GM20000 (cell line): Measurements from ENCODE around the gene GALNT2.

Experiments
- DNase-seq: peaks from one replicate; pipeline ENCODE4 v3.0.0; 2012; ENCODE audit warnings: low spot score
- CTCF ChIP-seq: IDR thresholded peaks from 2 replicates; pipeline ENCODE4 v1.5.1; 2012; ENCODE audit warnings: mild to moderate bottlenecking, control low read depth; ENCODE audit errors: extremely low read depth, missing control alignments

Gene GALNT2

GRCh38 chr1:230145953-230146476, 79.0 kb downstream of the GALNT2 start:
- no peak for TF ChIP-seq CTCF
- no peak for DNase-seq

GRCh38 chr1:230146709-230147108, 79.7 kb downstream of the GALNT2 start:
- TF ChIP-seq CTCF = no peak
- DNase-seq = no peak

- no peak for DNase-seq
- TF ChIP-seq CTCF = no peak
Observed at GRCh38 chr1:230147253-230148125, 80.5 kb downstream of the GALNT2 start.

GRCh38 chr1:230148126-230148652, 81.2 kb downstream of the GALNT2 start:
- TF ChIP-seq CTCF = no peak
- no peak for DNase-seq

GRCh38 chr1:230148768-230149469, 81.9 kb downstream of the GALNT2 start:
- DNase-seq = no peak
- TF ChIP-seq CTCF = no peak

GRCh38 chr1:230149751-230150584, 82.9 kb downstream of the GALNT2 start:
- TF ChIP-seq CTCF = no peak
- peak; percentile 57 for DNase-seq
